ENCODE results near the gene ARF3. TPM values are rescaled to one million over a fixed set of nuclear protein-coding genes. Genes with fewer than 3 reads are reported as not detected.

ARF3 gene
- total RNA-seq, 6 experiments from 2014 or later = 186 to 213 (median 203) TPM

DNA sequence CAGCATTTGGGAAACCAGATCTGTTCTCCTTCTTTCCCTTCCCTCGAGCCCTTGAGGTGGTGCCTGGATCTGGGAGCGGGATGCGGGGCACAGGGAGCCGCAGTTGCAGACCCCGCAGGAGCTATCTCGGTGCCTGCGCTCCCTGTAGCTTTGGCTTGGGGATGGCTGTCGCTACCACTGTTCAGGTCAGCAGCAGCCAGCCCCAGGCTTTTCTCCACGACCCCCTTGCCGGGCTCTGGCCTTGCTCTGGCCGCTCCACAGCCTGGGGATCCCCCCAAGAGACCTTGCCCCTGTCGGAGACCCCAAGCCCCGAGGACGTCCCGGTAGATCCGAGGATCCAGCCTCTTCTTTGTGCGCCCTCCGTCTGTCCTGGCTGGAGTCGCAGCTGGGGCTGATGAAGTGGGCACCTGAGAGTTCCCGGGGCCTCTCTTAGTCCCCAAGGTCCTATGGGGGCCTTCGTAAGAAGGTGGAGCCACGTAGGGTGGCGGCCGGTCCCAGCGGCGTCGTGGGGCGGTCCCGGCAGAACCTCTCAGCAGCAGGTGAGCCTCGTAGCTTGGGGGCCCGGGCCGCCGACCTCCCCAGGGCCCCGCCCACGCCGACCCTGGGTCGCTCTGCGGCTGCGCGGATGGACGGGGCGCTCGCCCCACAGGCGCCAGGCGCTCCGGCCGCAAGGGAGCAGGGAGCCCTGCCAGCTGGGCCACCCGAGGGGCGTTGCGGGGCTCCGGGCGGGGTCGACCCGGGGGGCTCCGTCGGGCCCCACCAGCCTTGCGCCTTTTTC, 40.6 kb upstream of the ARF3 start:
- H3K9me3 Mint-ChIP-seq = no peaks in the 10 kb centered on the region
- DNase-seq = no peak
- H3K27me3 Mint-ChIP-seq (ENCODE audit: insufficient read depth) = peaks cover 16% of the 10 kb centered on the region
- peaks cover 11% of the 10 kb centered on the region; the same call in 1 of the 2 replicates for H3K36me3 Mint-ChIP-seq (ENCODE audit: low read depth)
- no peak overlapping the region; the same call in 1 of the 2 replicates for H3K4me3 Mint-ChIP-seq
- no peak overlapping the region for H3K27ac Mint-ChIP-seq
- H3K4me1 Mint-ChIP-seq (ENCODE audit: low read depth) = peaks cover 42% of the 10 kb centered on the region
- TF ChIP-seq, protein P1, sequence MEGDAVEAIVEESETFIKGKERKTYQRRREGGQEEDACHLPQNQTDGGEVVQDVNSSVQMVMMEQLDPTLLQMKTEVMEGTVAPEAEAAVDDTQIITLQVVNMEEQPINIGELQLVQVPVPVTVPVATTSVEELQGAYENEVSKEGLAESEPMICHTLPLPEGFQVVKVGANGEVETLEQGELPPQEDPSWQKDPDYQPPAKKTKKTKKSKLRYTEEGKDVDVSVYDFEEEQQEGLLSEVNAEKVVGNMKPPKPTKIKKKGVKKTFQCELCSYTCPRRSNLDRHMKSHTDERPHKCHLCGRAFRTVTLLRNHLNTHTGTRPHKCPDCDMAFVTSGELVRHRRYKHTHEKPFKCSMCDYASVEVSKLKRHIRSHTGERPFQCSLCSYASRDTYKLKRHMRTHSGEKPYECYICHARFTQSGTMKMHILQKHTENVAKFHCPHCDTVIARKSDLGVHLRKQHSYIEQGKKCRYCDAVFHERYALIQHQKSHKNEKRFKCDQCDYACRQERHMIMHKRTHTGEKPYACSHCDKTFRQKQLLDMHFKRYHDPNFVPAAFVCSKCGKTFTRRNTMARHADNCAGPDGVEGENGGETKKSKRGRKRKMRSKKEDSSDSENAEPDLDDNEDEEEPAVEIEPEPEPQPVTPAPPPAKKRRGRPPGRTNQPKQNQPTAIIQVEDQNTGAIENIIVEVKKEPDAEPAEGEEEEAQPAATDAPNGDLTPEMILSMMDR (IDR thresholded peaks at IDR 0.05) = no peak

DNA sequence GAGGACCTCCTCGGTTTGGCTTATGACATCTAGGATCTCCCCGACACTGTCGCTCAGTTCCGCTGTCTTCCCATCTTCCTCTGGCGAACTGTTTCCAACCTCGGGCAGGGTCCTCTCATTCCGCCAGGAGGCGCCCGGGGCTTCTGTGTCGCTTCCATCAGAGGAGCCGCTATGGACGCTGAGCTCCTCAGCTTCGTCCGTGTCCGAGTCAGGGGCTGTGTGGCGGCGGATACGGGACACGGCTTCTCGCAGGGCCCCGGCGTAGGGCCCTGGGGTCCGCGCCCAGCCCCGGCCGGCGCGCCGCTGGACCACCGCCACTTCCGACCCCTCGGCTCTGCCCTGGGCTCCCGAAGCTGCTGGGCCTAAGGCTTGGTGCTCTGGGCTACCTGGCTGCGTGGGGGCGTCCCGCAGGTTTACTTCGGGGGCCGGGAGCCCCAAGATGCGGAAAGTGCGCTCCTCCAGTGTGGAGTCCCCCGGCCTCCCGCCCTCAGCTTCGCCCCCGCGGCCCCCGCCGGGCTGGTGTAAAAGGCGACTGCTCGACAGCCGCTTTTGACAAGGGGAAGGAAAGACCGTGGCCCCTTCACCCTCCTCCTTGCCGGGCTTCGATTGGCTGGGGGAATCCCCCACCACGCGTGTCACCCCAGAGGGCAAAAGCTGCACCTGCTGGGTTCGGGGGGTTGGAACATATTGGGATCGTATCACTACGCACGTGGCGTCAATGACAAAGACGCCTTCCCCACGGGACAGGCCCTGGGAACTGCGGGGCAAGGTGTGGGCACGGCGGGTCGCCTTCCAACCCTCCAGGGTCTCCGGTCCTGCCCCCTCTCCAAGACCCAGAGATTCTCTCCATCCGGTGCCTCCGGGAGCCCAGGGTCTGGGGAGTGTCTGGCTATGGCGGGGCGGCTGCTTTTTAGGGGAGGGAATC, 39.8 kb upstream of the ARF3 start:
- Mint-ChIP-seq H3K36me3 (ENCODE audit: low read depth) (peaks cover 3% of the 10 kb centered on the region; the same call in 1 of the 2 replicates), H3K27me3 (ENCODE audit: insufficient read depth) (peaks cover 16% of the 10 kb centered on the region), H3K4me1 (ENCODE audit: low read depth) (peaks cover 42% of the 10 kb centered on the region), H3K4me3 (no peak overlapping the region; the same call in 1 of the 2 replicates), H3K27ac (no peak overlapping the region), H3K9me3 (no peaks in the 10 kb centered on the region)
- DNase-seq = peak; percentile 39
- TF ChIP-seq, protein P1 (IDR thresholded peaks at IDR 0.05) = peak; percentile 73

DNA sequence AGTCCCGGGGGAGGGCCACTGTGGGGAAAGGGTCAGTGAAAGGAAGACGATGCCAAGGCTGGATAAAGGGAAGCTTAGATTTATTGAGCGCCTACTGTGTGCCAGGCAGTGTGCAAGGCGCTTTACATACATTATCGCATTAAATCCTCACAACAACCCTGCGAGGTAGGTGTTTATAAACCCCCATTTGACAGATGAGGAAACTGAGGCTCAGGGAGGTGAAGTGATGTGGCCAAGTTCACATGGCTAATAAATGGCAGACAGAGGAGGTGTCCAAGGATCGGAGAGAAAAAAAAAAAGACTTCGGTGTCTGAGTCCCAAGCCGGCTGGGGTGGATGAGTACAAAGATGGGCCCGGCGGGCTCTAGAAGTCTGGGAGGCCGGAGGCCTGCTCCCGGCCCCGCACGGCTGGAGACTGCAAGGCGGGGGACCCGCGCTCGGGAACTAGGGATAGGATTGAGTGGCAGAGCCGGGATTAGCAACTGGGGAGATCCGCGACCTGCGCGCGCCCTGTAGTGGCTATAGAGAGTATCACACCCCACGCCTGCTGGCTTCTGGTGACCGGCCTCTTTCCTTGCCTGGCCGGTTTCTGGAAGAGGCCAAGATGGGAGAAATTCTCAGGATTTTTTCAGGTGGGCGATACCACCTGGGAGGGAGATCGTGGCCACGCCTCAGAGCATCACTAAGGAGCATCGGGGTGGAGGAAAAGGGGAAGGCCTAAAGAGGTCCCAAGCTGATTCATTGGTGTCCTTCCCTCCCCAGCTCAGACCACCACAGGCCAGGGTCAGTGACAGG, 38.0 kb upstream of the ARF3 start:
- no peak overlapping the region for H3K27ac Mint-ChIP-seq
- H3K36me3 Mint-ChIP-seq (ENCODE audit: low read depth) = no peaks in the 10 kb centered on the region
- H3K4me1 Mint-ChIP-seq (ENCODE audit: low read depth) = peaks cover 32% of the 10 kb centered on the region
- TF ChIP-seq, protein P1 (IDR thresholded peaks at IDR 0.05) = peak; percentile 87
- no peaks in the 10 kb centered on the region for H3K9me3 Mint-ChIP-seq
- peak overlapping the region; percentile 75 for H3K4me3 Mint-ChIP-seq
- peak; percentile 76 for DNase-seq
- H3K27me3 Mint-ChIP-seq (ENCODE audit: insufficient read depth) = peaks cover 22% of the 10 kb centered on the region

DNA sequence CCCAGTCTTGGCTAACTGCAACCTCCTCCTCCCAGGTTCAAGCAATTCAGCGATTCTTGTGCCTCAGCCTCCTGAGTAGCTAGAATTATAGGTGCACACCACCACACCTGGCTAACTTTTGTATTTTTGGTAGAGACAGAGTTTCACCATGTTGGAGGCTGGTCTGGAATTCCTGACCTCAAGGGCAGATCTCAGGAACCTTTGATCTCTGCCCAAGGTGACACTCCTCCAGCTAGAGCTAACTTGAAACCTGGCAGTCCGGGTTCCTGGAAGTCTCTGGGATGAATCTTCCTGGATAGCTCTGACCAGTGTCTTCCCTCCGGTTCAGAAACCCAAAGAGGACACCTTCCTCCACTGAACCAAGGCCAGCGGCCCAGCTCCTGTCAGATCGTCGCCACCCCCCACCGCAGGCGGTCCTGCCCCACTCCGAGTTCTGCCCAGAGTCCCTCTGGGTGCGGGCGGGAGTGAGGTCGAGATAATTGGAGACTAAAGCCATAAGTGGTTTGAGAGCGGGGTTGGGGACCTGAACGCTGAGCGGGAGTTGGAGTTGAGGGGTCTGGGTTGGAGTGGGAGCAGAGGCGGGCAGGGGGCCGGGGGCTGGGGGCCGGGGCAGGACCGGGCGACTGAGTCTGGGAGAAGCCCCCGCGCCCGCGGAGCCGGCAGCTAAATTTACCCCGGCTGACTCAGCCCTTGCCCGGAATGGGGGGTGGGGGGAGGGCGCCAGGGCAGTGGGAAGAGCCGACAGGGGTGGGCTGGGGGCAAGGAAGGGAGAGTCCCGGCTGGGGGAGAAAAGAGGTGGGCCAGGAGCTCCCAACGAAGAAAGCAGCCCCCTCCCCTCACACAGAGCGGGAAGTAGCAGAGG, 37.2 kb upstream of the ARF3 start:
- Mint-ChIP-seq H3K36me3 (ENCODE audit: low read depth) (no peaks in the 10 kb centered on the region), H3K4me3 (no peak overlapping the region; the same call in 1 of the 2 replicates), H3K4me1 (ENCODE audit: low read depth) (peaks cover 24% of the 10 kb centered on the region), H3K9me3 (no peaks in the 10 kb centered on the region), H3K27ac (no peak overlapping the region), H3K27me3 (ENCODE audit: insufficient read depth) (peaks cover 27% of the 10 kb centered on the region)
- no peak for DNase-seq
- TF ChIP-seq, protein P1 (IDR thresholded peaks at IDR 0.05) = no peak
